Naive thymus-derived CD4-positive, alpha-beta T cell (primary cell): Measurements from ENCODE around the gene KRT35. TPM values are rescaled to one million over a fixed set of nuclear protein-coding genes. Genes with fewer than 3 reads are reported as not detected.
A peak's percentile ranks its signal among the peaks of the same experiment; 100 is the strongest.
"Not testable (repeated sequence)": the region's sequence is repeated elsewhere in the genome, so short reads cannot be mapped to it uniquely, and the experiment has no call there.

Source experiments
- ATAC-seq: fragments of 150-1000 bp; cut with Tn5 transposase; 2 replicates; pipeline ENCODE4 v1.10.0; 2021; ENCODE audit warnings: mild to moderate bottlenecking, moderate library complexity
- CTCF ChIA-PET: fragments of 350-600 bp; sonication (Branson Sonifier 250); formaldehyde crosslinking; loops from one replicate; lab custom pipeline; 2021; ENCODE audit warnings: antibody characterized with exemption; lab: Charles Lee
- POLR2A ChIA-PET: fragments of 350-600 bp; sonication (Branson Sonifier 250); formaldehyde crosslinking; loops from one replicate; lab custom pipeline; 2021; ENCODE audit warnings: antibody characterized with exemption, inconsistent platforms; lab: Charles Lee
- DNase-seq, 9 donors: peaks; one replicate each; pipeline versions ENCODE4 v3.0.0 to v3.0.0-alpha.2; 2020 to 2022; ENCODE audit warnings: mixed read lengths in 1 of 9
- H3K27ac ChIP-seq: one replicate; pipeline ENCODE4 v1.7.0; 2013; ENCODE audit warnings: mild to moderate bottlenecking, low read depth, low read length, moderate library complexity
- H3K27me3 ChIP-seq, 2 donors: one replicate each; pipeline ENCODE4 v1.7.0; 2013; ENCODE audit warnings: low read length in 2 of 2, mild to moderate bottlenecking in 2 of 2, moderate library complexity in 2 of 2; ENCODE audit not compliant: control insufficient read depth in 2 of 2, insufficient read depth in 2 of 2
- H3K36me3 ChIP-seq, 3 experiments: 1 replicate in 2 of 3; 2 replicates in 1 of 3; pipeline ENCODE4 v1.7.0; 2013; ENCODE audit warnings: low read length in 3 of 3, mild to moderate bottlenecking in 3 of 3, moderate library complexity in 1 of 3; ENCODE audit not compliant: insufficient read depth in 3 of 3, control insufficient read depth in 2 of 3
- H3K4me1 ChIP-seq, 2 donors: one replicate each; pipeline ENCODE4 v1.7.0; 2013; ENCODE audit warnings: low read length in 2 of 2, mild to moderate bottlenecking in 2 of 2, moderate library complexity in 1 of 2; ENCODE audit not compliant: control insufficient read depth in 2 of 2, insufficient read depth in 2 of 2
- H3K4me3 ChIP-seq: 2 replicates; pipeline ENCODE4 v1.7.0; 2013; ENCODE audit warnings: mild to moderate bottlenecking, low read length
- H3K9me3 ChIP-seq, 3 experiments: 1 replicate in 2 of 3; 2 replicates in 1 of 3; pipeline ENCODE4 v1.7.0; 2013; ENCODE audit warnings: low read length in 3 of 3; ENCODE audit not compliant: control insufficient read depth in 2 of 3
- H3K27ac Mint-ChIP-seq, 9 donors: one replicate each; pipeline ENCODE4 v1.8.0; 2020 to 2022; ENCODE audit warnings: mixed read lengths in 9 of 9, mild to moderate bottlenecking in 8 of 9, moderate library complexity in 5 of 9, inconsistent platforms in 2 of 9
- H3K27me3 Mint-ChIP-seq, 5 donors: one replicate each; pipeline ENCODE4 v1.8.0; 2021 to 2022; ENCODE audit warnings: mixed read lengths in 5 of 5, mild to moderate bottlenecking in 1 of 5
- H3K36me3 Mint-ChIP-seq, 5 donors: one replicate each; pipeline ENCODE4 v1.8.0; 2020 to 2022; ENCODE audit warnings: mixed read lengths in 5 of 5, mild to moderate bottlenecking in 3 of 5, inconsistent platforms in 1 of 5
- H3K4me1 Mint-ChIP-seq, 7 donors: one replicate each; pipeline ENCODE4 v1.8.0; 2020 to 2022; ENCODE audit warnings: mixed read lengths in 7 of 7, mild to moderate bottlenecking in 3 of 7, inconsistent platforms in 1 of 7
- H3K4me3 Mint-ChIP-seq, 10 donors: one replicate each; pipeline ENCODE4 v1.8.0; 2020 to 2022; ENCODE audit warnings: mild to moderate bottlenecking in 10 of 10, mixed read lengths in 10 of 10, moderate library complexity in 6 of 10, inconsistent platforms in 2 of 10
- H3K9me3 Mint-ChIP-seq, 11 donors: one replicate each; pipeline ENCODE4 v1.8.0; 2020 to 2022; ENCODE audit warnings: mixed read lengths in 11 of 11, mild to moderate bottlenecking in 4 of 11, inconsistent platforms in 1 of 11, moderate library complexity in 1 of 11
- intact Hi-C, 2 donors: fragments of 100-400 bp; cut with micrococcal nuclease; formaldehyde crosslinking; loops; one replicate each; pipeline ENCODE4 v1.15.1; 2023
- polyA plus RNA-seq, 2 donors: library from polyadenylated mRNA; unstranded; fragments of 300-500 nt; fragmentation: Illumina TruSeq; gene quantifications; one replicate each; pipeline ENCODE4 v1.2.3, GENCODE V29; 2021
- total RNA-seq, 6 experiments: library from RNA in 5 of 6; stranded (reverse) in 5 of 6; gene quantifications; 1 replicate in 5 of 6; 2 replicates in 1 of 6; pipeline ENCODE4 v1.2.3 and lab custom pipeline; 2021 to 2026

Gene KRT35
- total and polyA plus RNA-seq, 7 experiments from 2014 or later = not detected

- no peaks in the 10 kb centered on the region for H3K36me3 ChIP-seq
- H3K4me1 Mint-ChIP-seq = peaks cover 0 to 15% (median 8%) of the 10 kb centered on the region in 7 donors
- DNase-seq (no peak), ATAC-seq (no peak)
- no peak overlapping the region for H3K27ac ChIP-seq
- peaks cover 0 to 8% (median 0%) of the 10 kb centered on the region in 5 donors for H3K27me3 Mint-ChIP-seq
- no peak overlapping the region for H3K4me3 ChIP-seq
- no peak overlapping the region for H3K4me3 Mint-ChIP-seq
- H3K9me3 ChIP-seq = no peaks in the 10 kb centered on the region
- H3K9me3 Mint-ChIP-seq = peaks cover 0 to 6% (median 0%) of the 10 kb centered on the region in 11 donors
- H3K4me1 ChIP-seq = no peaks in the 10 kb centered on the region
- no peaks in the 10 kb centered on the region for H3K36me3 Mint-ChIP-seq
- H3K27me3 ChIP-seq = no peaks in the 10 kb centered on the region
- ChIA-PET POLR2A (no interaction called here), CTCF (no interaction called here)
- no peak overlapping the region for H3K27ac Mint-ChIP-seq
- intact Hi-C loops = no loop called here
These were observed 43.7 kb downstream of the KRT35 start for GRCh38 chr17:41437254-41437653.

GRCh38 chr17:41434415-41434814 is 46.5 kb downstream of the KRT35 start:
- Mint-ChIP-seq H3K9me3 (peaks cover 0 to 2% (median 0%) of the 10 kb centered on the region in 11 donors), H3K4me3 (peak overlapping the region in 1 of 10 donors; percentile 29), H3K27ac (peak overlapping the region in 5 of 9 donors; percentile 2 to 67 (median 56)), H3K36me3 (no peaks in the 10 kb centered on the region), H3K27me3 (peaks cover 0 to 13% (median 0%) of the 10 kb centered on the region in 5 donors), H3K4me1 (peaks cover 0 to 14% (median 8%) of the 10 kb centered on the region in 7 donors)
- H3K4me3 ChIP-seq = no peak overlapping the region
- CTCF ChIA-PET = no interaction called here
- intact Hi-C loops = no loop called here
- peaks cover 0 to 4% of the 10 kb centered on the region in 2 donors for H3K27me3 ChIP-seq
- ATAC-seq = no peak
- DNase-seq = peak in 3 of 9 donors; percentile 7 to 37 (median 17)
- no peaks in the 10 kb centered on the region for H3K4me1 ChIP-seq
- H3K36me3 ChIP-seq = no peaks in the 10 kb centered on the region
- POLR2A ChIA-PET = no interaction called here
- no peaks in the 10 kb centered on the region for H3K9me3 ChIP-seq
- no peak overlapping the region for H3K27ac ChIP-seq

GRCh38 chr17:41434005-41434404 is 46.9 kb downstream of the KRT35 start:
- no peaks in the 10 kb centered on the region for H3K36me3 Mint-ChIP-seq
- H3K27me3 Mint-ChIP-seq = peaks cover 0 to 13% (median 0%) of the 10 kb centered on the region in 5 donors
- ChIA-PET POLR2A (no interaction called here), CTCF (no interaction called here)
- no peak for DNase-seq
- H3K27me3 ChIP-seq = peaks cover 0 to 4% of the 10 kb centered on the region in 2 donors
- intact Hi-C loops = no loop called here
- peaks cover 0 to 11% (median 8%) of the 10 kb centered on the region in 7 donors for H3K4me1 Mint-ChIP-seq
- no peaks in the 10 kb centered on the region for H3K9me3 ChIP-seq
- ATAC-seq = no peak
- no peak overlapping the region for H3K4me3 Mint-ChIP-seq
- no peak overlapping the region for H3K27ac ChIP-seq
- H3K36me3 ChIP-seq = no peaks in the 10 kb centered on the region
- no peaks in the 10 kb centered on the region for H3K4me1 ChIP-seq
- no peak overlapping the region for H3K4me3 ChIP-seq
- H3K27ac Mint-ChIP-seq = peak overlapping the region in 1 of 9 donors; percentile 28
- no peaks in the 10 kb centered on the region for H3K9me3 Mint-ChIP-seq

GRCh38 chr17:41433586-41433985 is 47.4 kb downstream of the KRT35 start:
- H3K27me3 ChIP-seq = peaks cover 0 to 4% of the 10 kb centered on the region in 2 donors
- Mint-ChIP-seq H3K9me3 (peaks cover 0 to 2% (median 0%) of the 10 kb centered on the region in 11 donors), H3K36me3 (no peaks in the 10 kb centered on the region), H3K4me1 (peaks cover 0 to 11% (median 8%) of the 10 kb centered on the region in 7 donors), H3K27me3 (peaks cover 0 to 13% (median 0%) of the 10 kb centered on the region in 5 donors), H3K4me3 (no peak overlapping the region), H3K27ac (no peak overlapping the region)
- intact Hi-C loops = no loop called here
- POLR2A ChIA-PET = no interaction called here
- no peak overlapping the region for H3K27ac ChIP-seq
- ATAC-seq (no peak), DNase-seq (no peak)
- no peaks in the 10 kb centered on the region for H3K36me3 ChIP-seq
- no peaks in the 10 kb centered on the region for H3K4me1 ChIP-seq
- no peak overlapping the region for H3K4me3 ChIP-seq
- CTCF ChIA-PET = no interaction called here
- H3K9me3 ChIP-seq = no peaks in the 10 kb centered on the region

GRCh38 chr17:41430376-41430775 is 50.6 kb downstream of the KRT35 start:
- H3K9me3 Mint-ChIP-seq, intact Hi-C loops, ATAC-seq, H3K27ac Mint-ChIP-seq, DNase-seq, H3K27ac ChIP-seq, CTCF ChIA-PET, H3K27me3 ChIP-seq, H3K36me3 Mint-ChIP-seq, POLR2A ChIA-PET, H3K9me3 ChIP-seq, H3K4me3 ChIP-seq, H3K4me1 ChIP-seq, H3K36me3 ChIP-seq, H3K4me3 Mint-ChIP-seq: not testable (repeated sequence)
- H3K27me3 Mint-ChIP-seq = peaks cover 0 to 23% (median 0%) of the 10 kb centered on the region in 5 donors
- peaks cover 0 to 11% (median 8%) of the 10 kb centered on the region in 7 donors for H3K4me1 Mint-ChIP-seq

GRCh38 chr17:41429667-41430066 is 51.3 kb downstream of the KRT35 start:
- DNase-seq (no peak), ATAC-seq (no peak)
- H3K4me1 Mint-ChIP-seq = peaks cover 0 to 7% (median 4%) of the 10 kb centered on the region in 7 donors
- H3K27me3 ChIP-seq = peaks cover 0 to 4% of the 10 kb centered on the region in 2 donors
- no peak overlapping the region for H3K4me3 ChIP-seq
- no peaks in the 10 kb centered on the region for H3K9me3 ChIP-seq
- H3K36me3 Mint-ChIP-seq = no peaks in the 10 kb centered on the region
- H3K36me3 ChIP-seq = no peaks in the 10 kb centered on the region
- peaks cover 0 to 23% (median 0%) of the 10 kb centered on the region in 5 donors for H3K27me3 Mint-ChIP-seq
- peaks cover 0 to 2% (median 0%) of the 10 kb centered on the region in 11 donors for H3K9me3 Mint-ChIP-seq
- no peak overlapping the region for H3K27ac Mint-ChIP-seq
- no peak overlapping the region for H3K27ac ChIP-seq
- intact Hi-C loops = no loop called here
- ChIA-PET CTCF (no interaction called here), POLR2A (no interaction called here)
- no peak overlapping the region for H3K4me3 Mint-ChIP-seq
- no peaks in the 10 kb centered on the region for H3K4me1 ChIP-seq

- intact Hi-C loops = no loop called here
- ATAC-seq = no peak
- Mint-ChIP-seq H3K4me3 (no peak overlapping the region), H3K27me3 (peaks cover 0 to 21% (median 0%) of the 10 kb centered on the region in 5 donors), H3K9me3 (peaks cover 0 to 2% (median 0%) of the 10 kb centered on the region in 11 donors), H3K4me1 (no peaks in the 10 kb centered on the region), H3K36me3 (no peaks in the 10 kb centered on the region), H3K27ac (no peak overlapping the region)
- Histone ChIP-seq H3K4me3 (no peak overlapping the region), H3K27ac (no peak overlapping the region), H3K27me3 (peaks cover 0 to 4% of the 10 kb centered on the region in 2 donors), H3K9me3 (no peaks in the 10 kb centered on the region), H3K36me3 (no peaks in the 10 kb centered on the region), H3K4me1 (no peaks in the 10 kb centered on the region)
- ChIA-PET CTCF (no interaction called here), POLR2A (no interaction called here)
- no peak for DNase-seq
These were observed 52.2 kb downstream of the KRT35 start for GRCh38 chr17:41428591-41429291.
